Subcutaneous abdominal adipose tissue (tissue), 5 donors: Measurements from ENCODE around the gene C1orf159.

ENCODE experiments used
- H3K27ac ChIP-seq: one replicate; pipeline ENCODE4 v1.7.0; 2013; ENCODE audit warnings: low read depth, mild to moderate bottlenecking, inconsistent platforms, low read length, moderate library complexity
- H3K27me3 ChIP-seq, 5 donors: one replicate each; pipeline ENCODE4 v1.7.0; 2013; ENCODE audit warnings: low read length in 5 of 5, inconsistent platforms in 1 of 5; ENCODE audit not compliant: control insufficient read depth in 5 of 5, insufficient read depth in 4 of 5
- H3K36me3 ChIP-seq, 5 donors: one replicate each; pipeline ENCODE4 v1.7.0; 2013; ENCODE audit warnings: low read length in 5 of 5; ENCODE audit not compliant: control insufficient read depth in 5 of 5, insufficient read depth in 5 of 5
- H3K4me1 ChIP-seq, 5 donors: one replicate each; pipeline ENCODE4 v1.7.0; 2013; ENCODE audit warnings: low read length in 5 of 5, mild to moderate bottlenecking in 3 of 5, moderate library complexity in 1 of 5; ENCODE audit not compliant: control insufficient read depth in 5 of 5, insufficient read depth in 5 of 5
- H3K4me3 ChIP-seq, 5 donors: one replicate each; pipeline ENCODE4 v1.7.0; 2013; ENCODE audit warnings: low read length in 5 of 5, low read depth in 1 of 5
- H3K9ac ChIP-seq, 5 donors: one replicate each; pipeline ENCODE4 v1.7.0; 2013; ENCODE audit warnings: low read length in 5 of 5, mild to moderate bottlenecking in 4 of 5, moderate library complexity in 3 of 5
- H3K9me3 ChIP-seq, 5 donors: one replicate each; pipeline ENCODE4 v1.7.0; 2013; ENCODE audit warnings: low read length in 5 of 5; ENCODE audit not compliant: control insufficient read depth in 5 of 5
- donor health status: healthy.
- donor health status: healthy.
- donor health status: healthy.
- donor health status: healthy.
- donor health status: healthy.

C1orf159 gene

GRCh38 chr1:1119272-1119890 lies 3.5 kb upstream of the C1orf159 start:
- H3K27me3 ChIP-seq = peaks cover 0 to 23% (median 10%) of the 10 kb centered on the region in 5 donors
- H3K27ac ChIP-seq = no peak overlapping the region
- H3K4me3 ChIP-seq = no peak overlapping the region
- H3K9ac ChIP-seq = no peak overlapping the region
- H3K9me3 ChIP-seq = peaks cover 0 to 5% (median 4%) of the 10 kb centered on the region in 5 donors
- H3K4me1 ChIP-seq = peaks cover 3 to 21% (median 19%) of the 10 kb centered on the region in 5 donors
- H3K36me3 ChIP-seq = no peaks in the 10 kb centered on the region

- H3K9me3 ChIP-seq = peaks cover 0 to under 1% (median 0%) of the 10 kb centered on the region in 5 donors
- H3K9ac ChIP-seq = no peak overlapping the region
- H3K4me1 ChIP-seq = peaks cover 3 to 21% (median 19%) of the 10 kb centered on the region in 5 donors
- H3K27ac ChIP-seq = no peak overlapping the region
- peaks cover 0 to 20% (median 10%) of the 10 kb centered on the region in 5 donors for H3K27me3 ChIP-seq
- no peaks in the 10 kb centered on the region for H3K36me3 ChIP-seq
- H3K4me3 ChIP-seq = no peak overlapping the region
These were observed 3.0 kb upstream of the C1orf159 start for GRCh38 chr1:1118876-1119220.

- Histone ChIP-seq H3K27me3 (peaks cover 0 to 17% (median 7%) of the 10 kb centered on the region in 5 donors), H3K27ac (no peak overlapping the region), H3K4me3 (no peak overlapping the region), H3K36me3 (no peaks in the 10 kb centered on the region), H3K4me1 (peaks cover 3 to 21% (median 19%) of the 10 kb centered on the region in 5 donors), H3K9ac (no peak overlapping the region), H3K9me3 (peaks cover 0 to 5% (median 3%) of the 10 kb centered on the region in 5 donors)
These were observed 2.4 kb upstream of the C1orf159 start for GRCh38 chr1:1118011-1118875.

GRCh38 chr1:1117469-1117831 lies 1.6 kb upstream of the C1orf159 start:
- Histone ChIP-seq H3K36me3 (no peaks in the 10 kb centered on the region), H3K9me3 (peaks cover 0 to 6% (median 5%) of the 10 kb centered on the region in 5 donors), H3K27ac (no peak overlapping the region), H3K27me3 (peaks cover 0 to 15% (median 3%) of the 10 kb centered on the region in 5 donors), H3K4me3 (no peak overlapping the region), H3K9ac (no peak overlapping the region), H3K4me1 (peaks cover 3 to 20% (median 14%) of the 10 kb centered on the region in 5 donors)

DNA sequence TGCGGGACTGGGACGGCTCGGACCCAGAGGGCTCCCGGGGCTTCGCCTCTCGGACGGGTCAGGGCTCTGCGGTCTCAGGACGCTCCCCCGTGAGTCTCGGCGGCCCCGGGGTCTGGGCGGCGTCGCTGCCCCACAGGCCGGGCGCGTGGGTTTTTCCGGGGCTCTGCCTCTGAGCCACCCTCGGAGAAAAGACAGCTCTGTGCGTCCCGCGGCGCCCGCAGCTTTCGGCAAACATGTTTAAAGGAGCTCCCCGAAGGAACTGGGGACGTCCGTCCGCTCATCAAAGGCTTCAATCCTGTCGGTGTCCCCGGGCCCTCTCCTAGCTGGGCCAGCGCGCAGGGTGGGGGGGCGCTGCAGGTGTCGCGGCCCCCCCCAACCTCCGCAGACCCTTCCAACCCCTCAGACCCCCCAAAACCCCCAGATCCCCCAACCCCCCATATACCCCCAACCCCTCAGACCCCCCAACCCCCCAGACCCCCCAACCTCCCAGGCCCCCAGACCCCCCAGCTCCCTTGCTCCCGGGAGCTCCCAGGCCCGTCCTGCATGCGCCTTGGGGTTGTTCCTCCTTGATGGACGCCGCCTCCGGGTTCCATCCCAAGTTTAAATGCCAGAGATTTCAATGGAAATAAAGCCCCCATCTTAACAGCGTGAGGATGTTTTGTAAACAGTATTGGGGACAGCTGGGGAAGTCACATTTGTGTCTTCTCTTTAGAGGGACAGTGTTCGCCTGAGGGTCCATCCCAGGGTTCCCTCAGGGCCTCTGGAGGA lies 996 bp upstream of the C1orf159 start:
- Histone ChIP-seq H3K9me3 (peaks cover 0 to 9% (median 6%) of the 10 kb centered on the region in 5 donors), H3K27ac (no peak overlapping the region), H3K4me1 (peaks cover 3 to 14% (median 8%) of the 10 kb centered on the region in 5 donors), H3K36me3 (peaks cover 0 to 3% (median 0%) of the 10 kb centered on the region in 5 donors), H3K9ac (peak overlapping the region in 2 of 5 donors; percentile 52 to 62), H3K27me3 (peaks cover 0 to 15% (median 3%) of the 10 kb centered on the region in 5 donors), H3K4me3 (peak overlapping the region in 4 of 5 donors; percentile 55 to 73 (median 66))

- peak overlapping the region; percentile 40 to 80 (median 70) for H3K4me3 ChIP-seq
- H3K9ac ChIP-seq = peak overlapping the region in 2 of 5 donors; percentile 51 to 78
- H3K36me3 ChIP-seq = peaks cover 0 to 3% (median 0%) of the 10 kb centered on the region in 5 donors
- H3K27ac ChIP-seq = no peak overlapping the region
- peaks cover 3 to 12% (median 8%) of the 10 kb centered on the region in 5 donors for H3K4me1 ChIP-seq
- H3K27me3 ChIP-seq = peaks cover 0 to 12% (median 0%) of the 10 kb centered on the region in 5 donors
- peaks cover 0 to 9% (median 6%) of the 10 kb centered on the region in 5 donors for H3K9me3 ChIP-seq
These were observed 628 bp downstream of the C1orf159 start for GRCh38 chr1:1115136-1115785.

DNA sequence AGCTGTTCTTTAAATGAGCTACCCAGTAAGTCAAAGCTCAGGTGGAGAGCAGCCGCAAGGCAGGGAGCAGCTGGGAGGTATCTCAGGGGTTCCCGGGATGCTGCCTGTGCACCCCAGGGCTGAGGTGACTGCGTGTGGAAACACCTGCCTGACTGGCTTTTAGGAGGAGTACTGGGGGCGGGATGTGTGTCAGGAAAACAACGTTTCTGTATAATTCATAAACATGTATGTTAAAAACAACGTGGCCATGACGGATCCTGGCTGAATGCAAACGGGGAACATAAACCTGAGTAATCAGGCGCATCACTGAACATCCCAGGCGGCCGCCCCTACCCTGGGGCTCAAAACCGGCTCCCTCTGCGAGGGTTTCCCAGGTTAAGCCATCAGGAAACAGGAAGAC lies 1.5 kb downstream of the C1orf159 start:
- no peak overlapping the region for H3K27ac ChIP-seq
- no peak overlapping the region for H3K4me3 ChIP-seq
- H3K27me3 ChIP-seq = peaks cover 0 to 12% (median 0%) of the 10 kb centered on the region in 5 donors

GRCh38 chr1:1112237-1112985 lies 3.5 kb downstream of the C1orf159 start:
- Histone ChIP-seq H3K4me1 (peaks cover 3 to 12% (median 8%) of the 10 kb centered on the region in 5 donors), H3K27ac (no peak overlapping the region), H3K4me3 (no peak overlapping the region), H3K36me3 (peaks cover 0 to 3% (median 0%) of the 10 kb centered on the region in 5 donors), H3K9ac (no peak overlapping the region), H3K27me3 (peaks cover 0 to 2% (median 0%) of the 10 kb centered on the region in 5 donors), H3K9me3 (peaks cover 0 to 9% (median 6%) of the 10 kb centered on the region in 5 donors)

More for the DNA sequence above, 1.5 kb downstream of the C1orf159 start:
- Histone ChIP-seq H3K36me3 (peaks cover 0 to 3% (median 0%) of the 10 kb centered on the region in 5 donors), H3K9me3 (peaks cover 0 to 9% (median 6%) of the 10 kb centered on the region in 5 donors), H3K9ac (no peak overlapping the region), H3K4me1 (peaks cover 3 to 12% (median 8%) of the 10 kb centered on the region in 5 donors)
